OCI-LY1 (cell line): Measurements from ENCODE around the gene HSD17B14.

ENCODE experiments used
- H2AFZ ChIP-seq: fragments of 200-600 bp; sonication (generic), shearing (Covaris generic); 2 replicates; pipeline ENCODE4 v1.6.0; 2014; ENCODE audit warnings: antibody characterized with exemption, mild to moderate bottlenecking, low read length
- H3F3A ChIP-seq: fragments of 200-600 bp; sonication (generic), shearing (Covaris generic); 2 replicates; pipeline ENCODE4 v1.6.0; 2014; ENCODE audit warnings: mild to moderate bottlenecking, antibody characterized with exemption, low read length, moderate library complexity; ENCODE audit not compliant: insufficient read depth
- H3K27ac ChIP-seq: fragments of 200-600 bp; sonication (generic); 2 replicates; pipeline ENCODE4 v1.5.1; 2014; ENCODE audit warnings: low read length, mixed run types, mild to moderate bottlenecking, low read depth; ENCODE audit not compliant: poor library complexity, severe bottlenecking
- H3K27me3 ChIP-seq: fragments of 200-600 bp; sonication (generic); 2 replicates; pipeline ENCODE4 v1.6.0; 2014; ENCODE audit warnings: antibody characterized with exemption, mild to moderate bottlenecking, low read length, moderate library complexity; ENCODE audit not compliant: insufficient read depth
- H3K36me3 ChIP-seq: fragments of 200-600 bp; sonication (generic); 2 replicates; pipeline ENCODE4 v1.6.1; 2014; ENCODE audit warnings: mild to moderate bottlenecking, antibody characterized with exemption, low read length, moderate library complexity, mixed read lengths; ENCODE audit not compliant: insufficient read depth
- H3K4me1 ChIP-seq: fragments of 200-600 bp; sonication (generic); 2 replicates; pipeline ENCODE4 v1.5.1; 2014; ENCODE audit warnings: mild to moderate bottlenecking, low read length, moderate library complexity; ENCODE audit not compliant: insufficient read depth, severe bottlenecking
- H3K4me2 ChIP-seq: fragments of 200-600 bp; sonication (generic), shearing (Covaris generic); 2 replicates; pipeline ENCODE4 v1.6.1; 2014; ENCODE audit warnings: low read length
- H3K4me3 ChIP-seq: fragments of 200-600 bp; sonication (generic); 2 replicates; pipeline ENCODE4 v1.5.1; 2014; ENCODE audit warnings: low read length, low read depth, mild to moderate bottlenecking, mixed read lengths; ENCODE audit not compliant: poor library complexity, severe bottlenecking
- H3K79me2 ChIP-seq: fragments of 200-600 bp; shearing (Covaris generic); 2 replicates; pipeline ENCODE4 v1.6.1; 2016; ENCODE audit warnings: mixed run types, low read length, mixed read lengths; ENCODE audit not compliant: insufficient read depth
- H3K9ac ChIP-seq: fragments of 200-600 bp; sonication (generic), shearing (Covaris generic); 2 replicates; pipeline ENCODE4 v1.6.1; 2014; ENCODE audit warnings: mild to moderate bottlenecking, low read length, mixed read lengths
- H3K9me2 ChIP-seq: fragments of 200-600 bp; sonication (generic), shearing (Covaris generic); 2 replicates; pipeline ENCODE4 v1.6.1; 2014; ENCODE audit warnings: low read depth, mild to moderate bottlenecking, low read length, mixed read lengths
- H3K9me3 ChIP-seq: fragments of 200-600 bp; shearing (Covaris generic); 2 replicates; pipeline ENCODE4 v1.6.1; 2014; ENCODE audit warnings: low read length, mixed read lengths
- H4K20me1 ChIP-seq: fragments of 200-600 bp; sonication (generic), shearing (Covaris generic); 2 replicates; pipeline ENCODE4 v1.6.0; 2016; ENCODE audit warnings: mild to moderate bottlenecking, low read length; ENCODE audit not compliant: insufficient read depth
- CTCF ChIP-seq: fragments of 200-600 bp; sonication (generic), shearing (Covaris generic); IDR thresholded peaks from 2 replicates; pipeline ENCODE4 v1.5.1; 2017; ENCODE audit warnings: mild to moderate bottlenecking, antibody characterized with exemption, low read length, moderate library complexity, mixed read lengths
- EZH2 ChIP-seq: fragments of 200-600 bp; sonication (generic), shearing (Covaris generic); IDR thresholded peaks from 2 replicates; pipeline ENCODE4 v1.8.0; 2017; ENCODE audit warnings: borderline replicate concordance, mixed run types, mild to moderate bottlenecking, antibody characterized with exemption, low read length, moderate library complexity, mixed read lengths

The HSD17B14 gene

GRCh38 chr19:48868114-48868886 is 32.0 kb upstream of the HSD17B14 start, which contains the start of gene PLEKHA4:
Gene PLEKHA4, minus strand, starts transcription at chr19:48868617. Its CDS starts 997 bp downstream, at chr19:48867620.
- no peak for TF ChIP-seq EZH2
- TF ChIP-seq CTCF, result no peak
- Histone ChIP-seq H3K9ac (no peak within 1 kb of the TSS), H3K9me3 (no peaks in the 10 kb centered on the region), H4K20me1 (no peaks in the 10 kb centered on the region), H3K4me3 (no peak within 1 kb of the TSS), H3K79me2 (no peaks in the 10 kb centered on the region), H3K36me3 (no peaks in the 10 kb centered on the region), H3K27ac (no peak within 1 kb of the TSS), H3K4me1 (peaks cover 16% of the 10 kb centered on the region), H3K9me2 (no peaks in the 10 kb centered on the region), H3K27me3 (peaks cover 25% of the 10 kb centered on the region), H3K4me2 (no peak within 1 kb of the TSS), H3F3A (no peaks in the 10 kb centered on the region), H2AFZ (no peak within 1 kb of the TSS)

- TF ChIP-seq CTCF (no peak), EZH2 (no peak)
- Histone ChIP-seq H3F3A (no peaks in the 10 kb centered on the region), H3K36me3 (no peaks in the 10 kb centered on the region), H3K4me3 (no peak overlapping the region), H3K4me2 (no peak overlapping the region), H3K27me3 (peaks cover 26% of the 10 kb centered on the region), H3K4me1 (peaks cover 10% of the 10 kb centered on the region), H2AFZ (no peak overlapping the region), H4K20me1 (no peaks in the 10 kb centered on the region), H3K9ac (no peak overlapping the region), H3K79me2 (no peaks in the 10 kb centered on the region), H3K27ac (no peak overlapping the region), H3K9me2 (no peaks in the 10 kb centered on the region), H3K9me3 (no peaks in the 10 kb centered on the region)
These were observed 31.4 kb upstream of the HSD17B14 start for GRCh38 chr19:48867746-48868113.

GRCh38 chr19:48867123-48867745 is 30.9 kb upstream of the HSD17B14 start:
- H4K20me1 ChIP-seq, result no peaks in the 10 kb centered on the region
- no peaks in the 10 kb centered on the region for H3K79me2 ChIP-seq
- no peaks in the 10 kb centered on the region for H3K9me3 ChIP-seq
- H3K4me3 ChIP-seq, result no peak overlapping the region
- H2AFZ ChIP-seq, result no peak overlapping the region
- H3K27ac ChIP-seq, result no peak overlapping the region
- no peaks in the 10 kb centered on the region for H3K36me3 ChIP-seq
- H3F3A ChIP-seq, result no peaks in the 10 kb centered on the region
- no peak overlapping the region for H3K9ac ChIP-seq
- peaks cover 28% of the 10 kb centered on the region for H3K27me3 ChIP-seq
- TF ChIP-seq CTCF (no peak), EZH2 (no peak)
- H3K9me2 ChIP-seq, result no peaks in the 10 kb centered on the region
- H3K4me2 ChIP-seq, result no peak overlapping the region
- peaks cover 10% of the 10 kb centered on the region for H3K4me1 ChIP-seq
